Measurements from ENCODE around the gene NEUROD2. TPM values are rescaled to one million over a fixed set of nuclear protein-coding genes. Genes with fewer than 3 reads are reported as not detected.

The NEUROD2 gene
- total RNA-seq, 1 experiment from 2014 or later = not detected

GRCh38 chr17:39636587-39636926 lies 28.8 kb upstream of the NEUROD2 start:
- DNase-seq (ENCODE audit: extremely low read depth, low read depth) = no peak

GRCh38 chr17:39635614-39636176 lies 28.0 kb upstream of the NEUROD2 start:
- DNase-seq (ENCODE audit: extremely low read depth, low read depth) = no peak

- DNase-seq (ENCODE audit: extremely low read depth, low read depth) = peak; percentile 47
Measured at GRCh38 chr17:39634384-39634871, 26.7 kb upstream of the NEUROD2 start.

GRCh38 chr17:39633570-39634183 lies 26.0 kb upstream of the NEUROD2 start:
- no peak for DNase-seq (ENCODE audit: extremely low read depth, low read depth)

- no peak for DNase-seq (ENCODE audit: extremely low read depth, low read depth)
Measured at GRCh38 chr17:39632153-39632941, 24.6 kb upstream of the NEUROD2 start.

GRCh38 chr17:39631403-39631802 lies 23.7 kb upstream of the NEUROD2 start:
- DNase-seq (ENCODE audit: extremely low read depth, low read depth) = no peak

- DNase-seq (ENCODE audit: extremely low read depth, low read depth) = no peak
Measured at GRCh38 chr17:39629898-39630297, 22.2 kb upstream of the NEUROD2 start.

GRCh38 chr17:39629494-39629880 lies 21.8 kb upstream of the NEUROD2 start:
- no peak for DNase-seq (ENCODE audit: extremely low read depth, low read depth)

- no peak for DNase-seq (ENCODE audit: extremely low read depth, low read depth)
Measured at GRCh38 chr17:39628655-39629493, 21.2 kb upstream of the NEUROD2 start.

- no peak for DNase-seq (ENCODE audit: extremely low read depth, low read depth)
Measured at GRCh38 chr17:39627712-39628516, 20.2 kb upstream of the NEUROD2 start.

GRCh38 chr17:39627047-39627711 lies 19.5 kb upstream of the NEUROD2 start:
- no peak for DNase-seq (ENCODE audit: extremely low read depth, low read depth)

GRCh38 chr17:39626171-39627046 lies 18.7 kb upstream of the NEUROD2 start, which contains the start of gene PPP1R1B:
Gene PPP1R1B (plus strand): TSS chr17:39626952. CDS start chr17:39627393, 441 bp downstream.
- no peak for DNase-seq (ENCODE audit: extremely low read depth, low read depth)

- DNase-seq (ENCODE audit: extremely low read depth, low read depth) = no peak
Measured at GRCh38 chr17:39625198-39625785, 17.6 kb upstream of the NEUROD2 start.

GRCh38 chr17:39624313-39624712 lies 16.6 kb upstream of the NEUROD2 start:
- DNase-seq (ENCODE audit: extremely low read depth, low read depth) = no peak

GRCh38 chr17:39623356-39623950 lies 15.7 kb upstream of the NEUROD2 start:
- peak; percentile 77 for DNase-seq (ENCODE audit: extremely low read depth, low read depth)

GRCh38 chr17:39622380-39623006 lies 14.8 kb upstream of the NEUROD2 start:
- DNase-seq (ENCODE audit: extremely low read depth, low read depth) = peak; percentile 31

All from NCI-H460 (cell line).